ENCODE results near the gene PIP5K1C.
"Not testable (repeated sequence)": the region's sequence is repeated elsewhere in the genome, so short reads cannot be mapped to it uniquely, and the experiment has no call there.

The PIP5K1C gene

DNA sequence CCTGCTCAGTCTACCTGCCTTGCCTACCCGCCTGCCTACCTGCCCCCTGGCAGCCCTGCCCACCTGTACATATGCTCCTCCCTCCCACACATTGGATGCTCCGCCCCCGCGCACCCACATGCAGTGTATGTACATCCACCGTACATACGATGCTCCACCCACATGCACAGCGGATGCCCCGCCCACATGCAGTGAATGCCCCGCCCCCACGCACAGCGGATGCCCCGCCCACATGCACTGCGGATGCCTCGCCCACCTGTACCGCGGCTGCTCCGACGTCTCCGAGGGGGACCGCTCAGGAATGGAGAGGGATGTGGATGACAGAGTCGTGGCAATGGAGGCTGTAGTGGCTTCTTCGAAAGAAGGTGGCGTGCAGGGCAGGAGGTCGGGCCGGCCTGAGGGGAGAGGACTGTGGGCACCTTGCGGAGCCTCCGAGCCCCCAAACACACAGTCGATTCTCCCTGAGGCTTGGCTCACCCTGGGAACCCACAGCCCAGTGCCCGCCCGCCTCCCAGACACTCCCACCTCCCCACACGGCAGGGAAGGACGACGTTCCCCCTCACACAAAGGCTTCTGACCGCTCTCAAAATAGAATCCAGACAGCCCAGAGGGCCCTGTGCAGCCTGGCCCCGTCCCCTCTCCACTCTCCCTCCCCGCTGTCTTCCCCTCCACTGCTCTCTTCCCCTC lies 57.1 kb downstream of the PIP5K1C start:
- DNase-seq, result no peak

DNA sequence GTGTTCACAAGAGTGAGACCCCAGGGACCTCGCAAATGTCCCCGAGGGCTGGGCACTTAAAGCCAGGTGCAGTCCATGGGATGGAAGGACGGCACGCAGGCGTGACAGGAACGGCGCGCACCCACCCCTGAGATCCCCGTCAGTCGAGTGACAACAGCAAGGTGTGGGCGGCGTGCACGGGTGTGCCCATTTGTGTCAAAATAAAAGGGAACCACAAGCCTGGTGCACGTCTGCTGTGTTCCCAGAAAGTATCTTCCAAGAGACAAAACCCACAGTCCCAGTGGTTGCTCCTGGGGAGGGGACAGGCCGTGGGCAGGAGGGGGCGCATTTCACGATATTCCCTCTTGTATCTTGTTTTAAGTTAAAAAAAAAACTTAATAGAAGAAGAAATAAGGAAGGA lies 58.0 kb downstream of the PIP5K1C start:
- no peak for DNase-seq

DNA sequence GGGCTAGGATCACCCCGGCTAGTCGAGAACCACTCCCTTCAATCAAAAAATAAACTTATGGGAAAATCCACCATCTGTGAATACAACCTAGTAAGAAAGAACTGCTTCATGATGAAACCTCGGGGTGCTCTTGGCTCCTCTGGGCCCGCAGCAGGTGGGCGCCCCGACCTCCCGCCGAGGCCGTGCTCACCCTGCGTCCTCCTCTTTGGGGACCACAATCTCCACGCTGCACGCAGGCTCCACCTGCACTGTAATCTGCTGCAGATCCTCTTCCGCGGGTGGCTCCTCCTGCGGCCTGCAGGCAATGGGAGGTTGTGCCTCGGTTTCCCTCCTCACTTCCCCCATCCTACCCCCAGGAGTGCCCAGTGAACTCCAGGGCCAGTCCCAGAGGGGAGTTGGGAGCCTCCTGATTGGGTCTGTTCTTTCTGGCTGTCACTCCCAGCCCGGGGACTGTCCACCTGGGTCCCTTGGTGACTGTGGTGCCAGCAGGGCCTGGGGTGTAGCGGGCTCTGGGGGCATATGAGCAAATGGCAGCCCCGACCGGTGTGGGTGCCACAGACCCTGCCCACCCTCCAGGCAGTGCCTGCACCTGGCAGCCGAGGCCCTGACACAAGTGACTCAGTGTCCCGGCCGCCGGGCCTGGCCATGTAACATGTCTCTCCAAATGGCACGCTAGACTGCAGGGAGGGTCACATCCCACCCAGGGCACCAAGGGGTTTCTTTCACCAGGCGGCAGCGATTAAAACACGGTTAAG lies 58.6 kb downstream of the PIP5K1C start:
- no peak for DNase-seq

GRCh38 chr19:3639479-3639878 lies 60.8 kb downstream of the PIP5K1C start:
- no peak for DNase-seq

DNA sequence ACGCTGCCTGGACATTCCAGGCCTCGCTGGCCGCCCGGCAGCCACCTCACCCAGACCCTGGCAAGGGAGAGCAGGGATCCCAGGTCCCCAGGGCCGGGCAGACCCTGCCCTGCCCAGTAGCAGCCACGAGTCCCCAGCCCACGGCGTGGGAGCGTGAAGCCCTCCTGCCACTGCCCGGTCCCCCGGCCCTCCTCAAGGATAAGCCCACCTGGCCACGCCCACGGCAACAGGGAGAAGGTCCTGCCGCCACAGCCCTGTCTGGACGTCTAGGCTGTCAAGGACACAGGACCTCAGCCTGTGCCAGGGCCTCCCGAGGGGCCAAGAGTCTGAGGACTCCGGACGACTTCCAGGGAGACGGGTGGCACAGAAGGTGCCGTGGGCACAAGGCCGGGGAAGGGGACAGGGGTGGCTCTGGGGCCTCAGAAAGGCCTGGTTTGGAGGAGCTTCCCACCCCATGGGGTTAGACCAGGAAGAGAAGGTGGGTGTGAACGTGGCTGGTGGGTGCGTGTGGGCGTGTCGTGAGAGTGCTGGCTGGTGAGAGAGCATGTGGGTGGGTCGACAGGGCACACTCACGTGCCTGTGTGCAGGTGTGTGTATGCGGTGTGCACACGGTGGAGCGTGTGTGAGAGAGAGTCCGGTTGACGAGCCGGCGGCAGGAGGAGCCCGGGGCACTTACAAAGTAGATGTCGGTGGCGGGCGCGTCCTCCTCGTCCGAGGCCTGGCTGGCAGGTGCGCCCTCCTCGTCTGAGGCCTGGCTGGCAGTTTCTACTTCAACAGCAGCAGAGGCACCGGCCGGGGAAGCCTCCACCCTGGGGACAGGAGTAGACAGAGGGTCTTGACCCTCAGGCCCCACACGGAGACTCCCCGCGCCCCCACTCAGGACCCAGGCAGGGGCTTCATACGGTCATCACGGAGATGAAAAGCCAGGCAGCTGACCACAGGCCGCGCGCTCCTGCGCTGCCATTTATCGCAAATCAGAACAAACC lies 61.8 kb downstream of the PIP5K1C start:
- DNase-seq, result no peak

DNA sequence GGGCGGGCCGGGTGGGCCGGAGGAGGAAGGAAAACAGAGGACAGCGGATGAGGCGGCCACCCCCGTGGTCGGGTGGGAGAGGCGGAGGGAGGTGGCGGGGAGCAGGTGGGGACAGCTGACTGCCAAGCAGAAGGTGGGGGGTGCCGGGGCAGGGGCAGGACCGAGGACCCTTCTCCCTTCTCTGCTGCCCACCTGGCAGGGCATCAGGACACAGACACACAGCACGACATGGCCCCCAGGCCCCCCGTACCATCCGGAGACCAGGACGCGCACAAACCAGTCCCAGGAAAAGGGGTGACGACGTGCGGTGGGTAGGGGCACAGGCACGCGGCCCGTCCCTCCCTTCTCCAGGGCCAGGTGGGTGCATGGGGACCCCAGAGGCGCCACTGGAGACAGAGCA lies 62.6 kb downstream of the PIP5K1C start:
- DNase-seq, result no peak

DNA sequence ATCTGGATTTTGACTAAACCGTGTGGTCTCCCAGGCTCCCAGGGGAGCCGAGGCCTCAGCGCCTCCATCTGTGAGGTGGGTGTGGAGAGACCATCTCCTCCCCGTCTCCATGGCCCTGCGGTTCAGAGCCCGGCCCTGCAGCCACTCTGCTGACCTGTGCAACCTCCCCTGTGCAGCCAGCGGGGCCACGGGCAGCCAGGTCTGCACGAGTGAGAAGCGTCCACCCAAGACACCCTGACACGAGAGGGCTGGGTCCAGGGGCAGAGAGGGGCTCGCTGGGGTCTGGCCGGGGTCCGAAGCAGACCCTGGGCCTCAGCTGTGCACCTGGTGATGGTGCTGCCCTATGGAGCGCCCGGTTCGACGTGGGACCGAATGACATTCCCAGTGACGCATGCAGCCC lies 63.3 kb downstream of the PIP5K1C start:
- no peak for DNase-seq

- no peak for DNase-seq
Observed at GRCh38 chr19:3636506-3636905, 63.8 kb downstream of the PIP5K1C start.

GRCh38 chr19:3634496-3635045 lies 65.7 kb downstream of the PIP5K1C start:
- no peak for DNase-seq

DNA sequence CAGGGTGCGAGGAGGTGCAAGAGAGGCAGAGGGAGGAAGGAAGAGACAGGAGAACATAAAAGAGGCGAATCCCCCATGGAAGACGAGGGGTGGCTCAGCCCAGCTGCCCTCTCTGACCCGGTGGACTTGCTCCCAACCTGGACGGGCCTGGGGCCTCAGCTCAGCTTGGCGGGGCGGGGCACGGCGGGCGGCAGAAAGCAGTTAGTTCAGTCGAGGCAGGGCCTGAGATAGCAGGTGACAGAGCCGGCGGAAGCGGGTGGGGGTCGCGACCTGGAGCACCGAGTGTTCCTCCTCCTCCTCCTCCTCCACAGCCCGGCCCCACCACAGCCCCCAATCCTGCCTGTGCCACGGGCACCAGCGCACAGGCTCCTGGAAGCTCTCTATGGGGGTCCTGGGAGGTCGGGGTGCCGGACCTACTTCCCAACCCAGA lies 66.7 kb downstream of the PIP5K1C start:
- DNase-seq, result no peak

GRCh38 chr19:3632739-3633558 lies 67.3 kb downstream of the PIP5K1C start:
- no peak for DNase-seq

DNA sequence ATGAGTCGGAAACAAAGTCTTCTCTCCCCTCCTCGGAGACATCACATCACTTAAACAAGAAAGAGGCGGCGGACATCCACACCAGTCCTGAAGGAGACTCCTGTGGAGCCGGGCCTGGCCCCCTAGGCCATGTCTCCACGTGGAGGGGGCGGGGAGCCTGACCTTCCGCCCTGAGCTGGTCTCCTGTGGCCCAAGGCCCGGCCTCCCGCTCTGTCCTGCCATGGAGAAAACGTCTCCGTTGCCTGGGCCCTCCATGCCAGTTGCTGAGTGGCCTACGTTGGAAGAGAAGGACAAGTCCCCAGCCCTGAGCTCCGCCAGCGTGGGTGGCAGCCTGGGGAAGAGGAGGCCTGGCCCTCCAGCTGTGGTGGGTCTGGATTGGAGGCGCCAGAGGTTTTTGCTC lies 68.2 kb downstream of the PIP5K1C start:
- no peak for DNase-seq

- DNase-seq, result no peak
Observed at GRCh38 chr19:3631053-3631861, 69.0 kb downstream of the PIP5K1C start.

GRCh38 chr19:3628766-3629165 lies 71.5 kb downstream of the PIP5K1C start:
- DNase-seq, result not testable (repeated sequence)

GRCh38 chr19:3627351-3627723 lies 72.9 kb downstream of the PIP5K1C start:
- no peak for DNase-seq

DNA sequence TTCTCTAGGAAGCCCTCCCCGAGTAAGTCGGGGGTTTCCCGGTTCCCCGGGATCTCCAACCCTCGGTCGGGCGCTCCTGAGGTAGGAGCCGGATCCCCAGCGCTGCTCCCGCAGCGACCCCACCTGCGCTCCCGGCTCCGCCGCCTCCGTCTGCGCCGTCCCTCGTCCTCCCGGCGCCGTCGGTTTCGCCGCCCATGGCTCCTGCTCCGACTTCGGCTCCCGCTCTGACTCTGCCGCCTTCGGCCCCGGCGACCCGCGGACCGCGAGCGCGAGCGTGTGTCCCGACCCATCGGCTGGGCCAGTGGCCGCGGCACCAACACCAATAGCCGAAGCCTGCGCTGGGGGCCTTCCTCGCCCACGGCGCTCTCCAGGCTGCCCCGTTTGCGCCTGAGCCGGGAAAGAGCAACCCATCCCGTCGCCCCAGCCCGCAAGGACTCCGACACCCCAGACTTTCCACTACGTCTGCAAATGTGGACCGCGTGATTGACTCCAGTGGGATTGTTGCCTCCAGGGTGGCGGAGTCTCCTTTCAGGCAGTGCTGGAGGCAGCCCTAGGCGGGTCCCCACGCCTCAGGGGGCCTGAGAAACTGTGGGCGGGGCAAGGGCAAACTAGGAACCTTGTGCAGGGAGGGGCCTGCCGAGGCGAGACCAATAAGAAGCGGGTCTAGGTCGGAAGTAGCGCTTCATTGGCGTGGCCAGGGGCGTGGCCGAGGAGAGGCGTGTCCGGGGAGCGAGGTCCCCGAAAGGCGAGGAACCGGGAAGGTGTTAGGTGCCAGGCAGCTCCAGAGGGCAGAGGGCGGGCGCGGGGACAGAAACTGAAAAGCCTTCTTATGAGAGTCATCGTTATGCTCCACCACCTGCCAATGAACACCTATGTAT lies 73.6 kb downstream of the PIP5K1C start, which contains the start of gene CACTIN:
TSS of gene CACTIN (minus strand) at position 318 of the 878 bp plus-strand sequence. CDS start at position 290, 28 bp downstream.
- peak; percentile 98 for DNase-seq

GRCh38 chr19:3625996-3626472 lies 74.2 kb downstream of the PIP5K1C start:
- no peak for DNase-seq

- no peak for DNase-seq
Observed at GRCh38 chr19:3623716-3624115, 76.6 kb downstream of the PIP5K1C start.

DNA sequence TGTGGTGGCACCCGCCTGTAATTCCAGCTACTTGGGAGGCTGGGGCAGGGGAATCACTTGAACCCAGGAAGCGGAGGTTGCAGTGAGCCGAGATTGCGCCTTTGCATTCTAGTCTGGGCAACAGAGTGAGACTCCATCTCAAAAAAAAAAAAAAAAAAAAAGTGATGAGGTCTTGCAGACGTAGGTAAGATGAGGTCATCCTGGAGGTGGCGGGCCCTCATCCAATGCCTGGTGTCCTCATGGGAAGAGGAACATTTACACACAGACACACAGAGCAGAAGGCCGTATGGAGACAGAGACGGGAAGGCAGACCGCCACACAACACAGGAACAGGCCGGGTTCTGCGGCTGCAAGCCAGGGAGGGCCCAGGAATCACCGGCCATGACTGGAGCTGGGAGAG lies 78.0 kb downstream of the PIP5K1C start:
- DNase-seq, result no peak

GRCh38 chr19:3621689-3622088 lies 78.6 kb downstream of the PIP5K1C start:
- DNase-seq, result no peak
